NCI-H345 (cell line): Measurements from ENCODE around the gene ZNF274.
"Not testable (repeated sequence)": the region's sequence is repeated elsewhere in the genome, so short reads cannot be mapped to it uniquely, and the experiment has no call there.

ENCODE experiments used
- DNase-seq: peaks from one replicate; lab custom pipeline; 2025; lab: John Stamatoyannopoulos, UW

ZNF274 gene

GRCh38 chr19:58212336-58213074 is 29.6 kb downstream of the ZNF274 start:
- no peak for DNase-seq

GRCh38 chr19:58213075-58213369 is 30.2 kb downstream of the ZNF274 start:
- no peak for DNase-seq

DNA sequence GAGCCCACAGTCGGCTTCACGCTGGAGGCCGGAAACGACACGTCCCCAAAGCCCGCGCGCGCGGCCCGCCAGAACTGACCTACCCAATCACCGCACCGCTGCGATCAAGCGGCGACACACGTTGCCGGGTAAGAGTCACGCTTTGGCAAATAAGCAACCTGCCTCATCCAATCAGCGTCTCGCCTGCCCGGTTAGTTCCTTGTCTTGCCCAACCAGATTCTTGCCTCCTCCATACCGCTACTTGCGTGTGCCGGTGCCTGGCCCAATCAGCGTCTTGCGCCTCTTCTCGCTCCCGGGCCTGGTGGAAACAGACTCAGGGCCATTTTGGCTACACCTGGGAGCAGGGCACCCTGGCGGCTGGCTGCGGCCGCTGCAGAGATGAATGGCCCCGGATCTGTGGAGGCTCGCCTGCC is 34.2 kb downstream of the ZNF274 start:
- DNase-seq, result no peak

DNA sequence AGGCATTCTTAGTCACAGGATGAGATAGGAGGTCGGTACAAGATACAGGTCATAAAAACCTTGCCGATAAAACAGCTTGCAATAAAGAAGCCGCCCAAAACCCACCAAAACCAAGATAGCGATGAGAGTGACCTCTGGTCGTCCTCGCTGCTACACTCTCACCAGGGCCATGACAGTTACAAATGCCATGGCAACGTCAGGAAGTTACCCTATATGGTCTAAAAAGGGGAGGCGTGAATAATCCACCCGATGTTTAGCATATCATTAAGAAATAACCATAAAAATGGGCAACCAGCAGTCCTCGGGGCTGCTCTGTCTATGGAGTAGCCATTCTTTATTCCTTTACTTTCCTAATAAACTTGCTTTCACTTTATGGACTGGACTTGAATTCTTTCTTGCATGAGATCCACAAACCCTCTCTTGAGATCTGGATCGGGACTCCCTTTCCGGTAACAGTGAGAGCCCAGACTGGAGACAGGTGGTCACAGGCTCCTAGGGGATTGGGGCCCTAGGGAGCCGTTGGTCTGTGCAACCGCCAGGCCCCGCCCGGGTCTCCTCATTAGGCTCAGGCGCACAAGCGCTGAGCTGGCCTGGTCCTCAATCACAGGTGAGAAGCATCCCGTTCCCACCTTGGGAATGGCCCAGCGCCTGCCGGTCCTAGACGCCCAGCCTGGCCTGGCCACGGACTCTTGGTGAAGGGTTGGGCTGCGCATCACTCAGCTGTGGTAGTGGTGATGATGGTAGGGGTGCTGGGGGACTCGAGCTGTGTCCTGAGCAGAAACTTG is 34.9 kb downstream of the ZNF274 start:
- DNase-seq, result no peak

- no peak for DNase-seq
Observed at GRCh38 chr19:58218899-58219298, 36.0 kb downstream of the ZNF274 start.

DNA sequence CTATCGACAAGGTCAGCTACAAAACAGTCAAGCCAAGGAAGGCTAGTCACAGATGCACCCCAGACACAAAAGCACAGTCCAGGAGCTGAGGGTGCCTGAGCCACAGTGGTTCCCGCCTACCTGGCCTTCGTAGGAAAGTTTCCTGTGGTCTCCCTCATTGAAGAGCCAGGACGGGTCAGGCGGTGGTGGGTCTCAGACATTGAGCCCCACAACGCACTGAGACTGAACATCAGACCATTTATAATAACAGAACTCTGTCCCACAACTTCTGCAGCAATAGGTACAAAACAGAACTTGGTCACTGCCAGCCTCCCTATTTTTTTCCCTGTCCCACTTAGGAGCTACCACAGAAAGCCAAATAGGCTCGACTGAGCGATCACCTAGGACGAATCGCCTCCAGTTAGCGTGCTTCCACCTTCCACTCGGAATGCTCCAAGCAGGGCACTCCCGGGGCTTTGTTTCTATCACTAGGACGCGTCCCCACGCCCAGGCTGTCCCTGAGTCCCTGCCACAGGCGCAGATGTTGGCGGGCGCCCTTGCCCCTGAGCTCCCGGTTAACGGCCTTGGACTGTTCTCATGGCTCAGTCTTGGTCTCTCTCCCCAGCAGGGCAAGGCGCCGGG is 45.2 kb downstream of the ZNF274 start:
- no peak for DNase-seq

- peak; percentile 71 for DNase-seq
Observed at GRCh38 chr19:58228585-58229254, 45.9 kb downstream of the ZNF274 start, which contains the start of gene ZNF544. Gene ZNF544 (plus strand): TSS chr19:58228914. CDS start chr19:58244024, 15,110 bp downstream.

GRCh38 chr19:58229255-58229639 is 46.4 kb downstream of the ZNF274 start:
- no peak for DNase-seq

DNA sequence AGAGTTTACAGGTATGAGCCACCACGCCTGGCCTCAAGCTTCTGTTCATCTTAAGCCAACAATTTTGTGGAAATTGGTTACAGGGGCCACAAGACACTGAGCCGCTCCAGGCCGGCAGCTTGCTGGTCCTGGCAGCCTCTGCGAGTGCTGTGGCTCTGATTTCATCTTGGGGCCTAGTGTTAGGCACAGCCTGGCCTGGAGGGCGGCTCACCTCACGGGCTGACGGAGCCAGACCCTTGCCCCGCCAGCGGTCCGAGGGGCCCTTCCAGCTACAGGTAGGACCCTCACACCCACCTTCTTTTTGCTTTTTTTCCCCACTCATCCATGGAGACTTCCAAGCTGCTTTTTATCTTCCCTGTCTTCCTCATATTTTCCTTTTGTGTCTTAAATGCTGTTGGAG is 54.5 kb downstream of the ZNF274 start:
- DNase-seq, result no peak

DNA sequence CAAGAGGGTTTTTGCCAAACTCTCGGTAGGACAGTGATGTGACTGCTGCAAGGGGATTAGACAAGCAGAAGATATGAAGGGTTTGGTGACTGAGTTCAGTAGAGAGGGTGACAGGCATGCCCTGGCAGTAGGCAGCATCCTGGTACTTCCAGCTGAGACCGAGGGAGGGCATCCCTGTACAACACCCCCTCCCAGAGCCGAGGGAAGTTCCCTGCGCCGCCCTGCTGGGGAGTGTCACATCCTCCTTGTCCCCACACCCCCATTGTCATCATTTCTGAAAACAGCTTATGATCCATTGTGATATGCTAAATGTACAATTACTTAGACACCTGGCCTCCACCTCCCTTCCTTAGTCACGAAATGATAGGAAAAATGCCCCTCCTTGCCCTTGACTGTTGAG is 60.5 kb downstream of the ZNF274 start:
- DNase-seq, result no peak

DNA sequence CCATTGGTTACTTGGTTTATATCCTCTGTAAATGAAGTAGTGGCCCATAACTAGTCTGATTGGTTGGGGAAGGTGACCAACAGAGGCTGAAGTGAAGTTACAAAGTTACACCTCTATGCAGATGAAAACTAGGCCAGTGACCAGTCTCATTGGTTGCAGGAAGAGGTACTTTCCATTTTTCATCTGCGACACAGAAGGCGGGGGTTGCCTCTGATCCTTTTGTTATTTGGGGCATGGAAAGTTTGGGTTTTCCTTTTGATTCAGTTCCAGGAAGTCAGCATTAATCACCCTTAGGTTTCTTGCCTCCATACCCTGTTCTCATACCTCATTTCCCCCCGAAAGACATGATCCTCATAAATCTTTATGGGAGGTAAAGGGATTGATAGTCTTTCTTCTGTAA is 66.0 kb downstream of the ZNF274 start:
- no peak for DNase-seq

- no peak for DNase-seq
Observed at GRCh38 chr19:58252102-58252685, 69.3 kb downstream of the ZNF274 start.

GRCh38 chr19:58258259-58258658 is 75.4 kb downstream of the ZNF274 start:
- DNase-seq, result not testable (repeated sequence)

GRCh38 chr19:58261600-58261967 is 78.7 kb downstream of the ZNF274 start:
- no peak for DNase-seq

- no peak for DNase-seq
Observed at GRCh38 chr19:58261968-58262921, 79.4 kb downstream of the ZNF274 start.

DNA sequence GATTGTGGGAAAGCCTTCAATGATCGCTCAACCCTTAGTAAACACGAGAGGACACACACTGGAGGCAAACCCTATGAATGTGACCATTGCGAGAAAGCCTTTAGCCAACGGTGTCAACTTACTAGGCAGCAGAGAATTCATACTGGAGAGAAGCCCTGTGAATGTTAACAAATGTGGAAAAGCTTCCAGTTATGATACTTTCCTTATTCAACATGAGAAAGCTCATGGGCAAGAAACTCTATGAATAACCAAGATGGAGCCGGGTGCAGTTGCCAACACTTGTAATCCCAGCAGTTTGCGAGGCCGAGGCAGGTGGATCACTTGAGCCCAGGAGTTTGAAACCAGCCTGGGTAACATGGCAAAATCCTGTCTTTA is 80.0 kb downstream of the ZNF274 start:
- DNase-seq, result no peak
